Measurements from ENCODE around the gene LMNA. TPM values are rescaled to one million over a fixed set of nuclear protein-coding genes. Genes with fewer than 3 reads are reported as not detected.
A peak's percentile ranks its signal among the peaks of the same experiment; 100 is the strongest.

The LMNA gene
- total and polyA plus RNA-seq, 2 of the 4 experiments (the other 2 are of a cell fraction) = 563 to 755 TPM

DNA sequence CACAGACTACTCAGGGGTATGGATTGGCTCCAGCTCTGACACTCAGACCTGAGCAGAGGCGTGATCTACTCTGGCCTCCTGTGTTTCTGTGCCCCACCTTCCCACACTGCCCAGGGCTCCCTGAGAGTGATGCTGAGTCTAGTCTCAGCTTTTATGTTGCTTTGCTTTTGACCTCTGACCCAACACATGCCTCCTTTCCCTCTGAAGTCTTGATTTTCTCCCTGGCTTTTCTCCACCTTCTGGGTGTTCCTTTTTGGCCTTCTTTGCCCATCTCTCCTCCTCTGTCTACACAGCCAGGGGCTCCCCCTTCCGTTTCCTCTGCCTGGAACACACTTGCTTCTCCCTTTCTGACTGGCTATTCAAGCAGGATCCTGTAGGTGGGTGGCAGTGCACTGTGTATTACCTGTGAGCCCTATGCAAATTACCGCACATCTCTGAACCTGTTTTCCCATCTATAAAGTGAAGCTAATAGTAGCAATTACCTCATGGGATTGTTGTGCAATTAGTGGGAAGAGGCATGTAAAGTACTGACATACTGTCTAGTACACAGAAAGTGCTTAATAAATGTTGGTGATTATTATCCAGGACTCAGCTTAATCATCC lies 18.5 kb upstream of the LMNA start:
- H3K9me3 ChIP-seq (ENCODE audit: control insufficient read depth, insufficient read depth, low read length) = no peaks in the 10 kb centered on the region
- H3K56ac ChIP-seq (ENCODE audit: extremely low read depth, insufficient read depth, low read length) = no peak overlapping the region
- in situ Hi-C loops (cut with MboI; ENCODE audit: low sequenced_read_pairs) (loop anchor here (5.0 kb wide), 2 partner anchors 36 to 221 kb away; no protein-coding TSS in a partner anchor), dilution Hi-C loops (cut with HindIII; ENCODE audit: low sequenced_read_pairs, unreplicated experiment) (no loop called here), intact Hi-C loops (cut with micrococcal nuclease) (loop anchor here (1.0 to 10.0 kb wide), 4 partner anchors 34 to 219 kb away; no protein-coding TSS in a partner anchor)
- ATAC-seq (ENCODE audit: low read depth) (peak; percentile 12), DNase-seq (no peak)
- H3K4ac ChIP-seq (ENCODE audit: low read depth, low read length) = peak overlapping the region; percentile 80
- no peak overlapping the region for H3K4me2 ChIP-seq (ENCODE audit: low read depth, low read length)
- H4K5ac ChIP-seq (ENCODE audit: low read depth, low read length) = no peak overlapping the region; the same call in 1 of the 2 replicates
- no peak overlapping the region for H2AFZ ChIP-seq (replicated peaks; ENCODE audit: low read length, poor library complexity)
- H4K20me1 ChIP-seq (ENCODE audit: insufficient read depth, low read length) = 0 out of 2 replicates have a peak, but pooled peaks cover 2% of the 10 kb centered on the region
- H2BK15ac ChIP-seq (ENCODE audit: low read depth, low read length) = peak overlapping the region; percentile 24; the same call in 2 of the 3 replicates
- H2AK5ac ChIP-seq (ENCODE audit: low read depth, low read length) = peak overlapping the region; percentile 81
- no peak overlapping the region for H3K4me3 ChIP-seq (ENCODE audit: insufficient read depth, low read depth, low read length)
- H2BK120ac ChIP-seq (ENCODE audit: low read depth, low read length) = peak overlapping the region; percentile 79; the same call in 1 of the 2 replicates
- H3K79me1 ChIP-seq (ENCODE audit: low read depth in 1 of 2, low read length in 2 of 2) = peaks cover 11 to 51% of the 10 kb centered on the region in 2 experiments
- no peak overlapping the region for H3K23ac ChIP-seq (ENCODE audit: low read depth, low read length)
- peaks cover 6% of the 10 kb centered on the region; the same call in 1 of the 2 replicates for H3K36me3 ChIP-seq (ENCODE audit: control insufficient read depth, insufficient read depth, low read length)
- peak overlapping the region; percentile 98 for H2AK9ac ChIP-seq (replicated peaks; ENCODE audit: low read depth, low read length, poor library complexity)
- peak; percentile 91 for TF ChIP-seq CEBPB (IDR thresholded peaks at IDR 0.05; ENCODE audit: low read depth, low read length)
- no peak for TF ChIP-seq MAFK (IDR thresholded peaks at IDR 0.05; ENCODE audit: low read depth, low read length)
- no peak overlapping the region for H3K9ac ChIP-seq (ENCODE audit: low read depth, low read length)
- H3K9me1 ChIP-seq (ENCODE audit: insufficient read depth, low read length) = peaks cover 10% of the 10 kb centered on the region
- no peak overlapping the region for H2BK5ac ChIP-seq (ENCODE audit: low read depth, low read length, poor library complexity, severe bottlenecking)
- no peaks in the 10 kb centered on the region for H3K27me3 ChIP-seq (ENCODE audit: control insufficient read depth, insufficient read depth, low read length)
- CTCF ChIA-PET = interaction anchor here (0.5 to 5.6 kb wide), 10 partner anchors 17 to 145 kb away, joined by 3 to 64 read pairs (median 4); partner anchors contain the start of gene LMNA
- H4K8ac ChIP-seq (ENCODE audit: low read depth in 2 of 2, low read length in 2 of 2) = peak overlapping the region; percentile 39 to 93; a peak in 1 of 4 replicates
- no CpG with 5 or more reads among the region's 3 CpGs for WGBS, 2 experiments (ENCODE audit: extremely low coverage in 2 of 2, insufficient read length in 1 of 2)
- H3K4me1 ChIP-seq (ENCODE audit: control insufficient read depth, insufficient read depth, low read length) = peaks cover 9% of the 10 kb centered on the region
- BruUV-seq (replicated peaks) = no TSS peak
- H2BK20ac ChIP-seq (ENCODE audit: low read depth, low read length) = peak overlapping the region; percentile 76
- H4K91ac ChIP-seq (ENCODE audit: insufficient read depth, low read depth, low read length) = peak overlapping the region; percentile 88; the same call in 1 of the 2 replicates
- no peak overlapping the region for H3K27ac ChIP-seq (ENCODE audit: insufficient read depth, low read length)
- POLR2A ChIA-PET (ENCODE audit: unreplicated experiment) = no interaction called here
- no peak overlapping the region; the same call in 1 of the 2 replicates for H3K14ac ChIP-seq (replicated peaks; ENCODE audit: low read depth, low read length)
- H3K18ac ChIP-seq (ENCODE audit: low read depth, low read length) = no peak overlapping the region
